ENCODE data around the gene B4GALT5.

B4GALT5 gene

DNA sequence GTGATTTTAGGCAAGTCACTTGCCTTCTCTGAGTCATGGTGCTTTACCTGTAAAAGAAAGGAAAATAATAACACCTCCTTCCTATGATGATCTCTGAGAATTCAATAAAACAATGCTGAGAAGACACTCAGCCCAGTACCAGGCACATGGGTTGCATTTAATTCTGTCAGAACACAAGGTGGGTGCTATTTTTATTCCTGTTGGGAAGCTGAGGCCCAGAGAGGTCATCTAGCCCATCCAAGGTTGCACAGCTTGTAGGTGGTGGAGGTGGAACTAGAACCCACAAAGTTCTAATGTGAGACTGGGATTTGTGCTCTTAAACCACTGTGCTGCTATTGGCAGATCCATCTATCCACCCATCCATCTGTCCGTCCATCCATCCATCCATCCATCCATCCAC, 106.1 kb downstream of the B4GALT5 start:
- DNase-seq (ENCODE audit: low spot score): no peak

DNA sequence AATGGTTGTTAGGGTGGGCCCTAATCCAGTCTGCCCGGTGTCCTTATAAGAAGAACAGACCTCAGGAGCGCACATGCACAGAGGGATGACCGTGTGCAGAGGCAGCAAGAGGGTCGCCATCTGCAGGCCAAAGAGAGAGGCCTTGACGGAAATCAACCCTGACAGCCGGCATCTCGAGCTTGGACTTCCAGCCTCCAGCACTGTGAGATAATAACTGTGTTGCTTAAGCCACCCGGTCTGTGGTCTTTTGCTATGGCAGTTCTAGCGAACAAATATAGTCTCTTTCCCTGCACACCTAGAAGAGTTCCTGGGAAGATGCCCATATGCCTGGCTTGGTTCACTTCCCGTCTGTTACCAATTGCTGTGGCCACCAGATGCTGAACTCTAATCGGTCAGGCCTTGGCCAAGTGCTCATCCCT, 110.5 kb downstream of the B4GALT5 start:
- DNase-seq (ENCODE audit: low spot score): no peak

DNA sequence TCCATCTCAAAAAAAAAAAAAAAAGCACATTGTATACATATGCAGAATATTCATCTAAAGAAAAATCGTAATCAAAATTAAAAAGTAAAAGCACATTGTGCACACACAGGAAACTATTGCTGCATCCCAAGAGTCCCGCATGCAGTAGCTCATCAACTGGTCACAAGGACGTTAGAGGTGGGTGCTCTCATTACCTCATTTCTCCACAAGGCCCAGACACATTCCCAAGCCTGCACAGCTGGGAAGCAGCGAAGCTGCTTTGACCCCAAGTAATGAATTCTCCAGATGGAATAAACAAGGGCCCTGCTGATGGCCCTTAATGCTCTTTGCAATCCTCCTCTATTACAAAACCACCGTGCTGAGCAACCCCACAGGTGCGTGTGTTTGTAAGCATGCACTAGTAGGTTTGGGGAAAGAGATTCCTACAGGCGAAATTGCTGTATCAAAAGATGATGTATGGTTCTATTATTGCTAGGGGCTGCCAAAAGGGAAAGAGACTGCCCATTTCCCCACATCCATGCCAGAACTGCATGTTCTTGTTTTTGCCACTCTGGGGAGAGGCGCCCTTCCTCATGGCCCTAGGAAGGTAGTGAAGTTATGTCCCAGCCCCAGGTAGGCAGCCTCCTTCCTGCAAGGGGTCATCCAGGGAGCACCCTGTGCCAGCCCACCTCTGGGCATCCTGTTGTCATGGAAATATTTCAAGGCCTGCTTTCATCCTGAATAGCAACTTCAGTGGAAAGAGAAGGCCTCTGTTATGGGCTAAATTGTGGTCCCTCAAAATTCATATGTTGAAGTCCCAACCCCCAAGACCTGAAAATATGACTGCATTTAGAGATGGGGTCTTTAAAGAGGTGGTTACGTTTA, 111.1 kb downstream of the B4GALT5 start:
- no peak for DNase-seq (ENCODE audit: low spot score)

DNA sequence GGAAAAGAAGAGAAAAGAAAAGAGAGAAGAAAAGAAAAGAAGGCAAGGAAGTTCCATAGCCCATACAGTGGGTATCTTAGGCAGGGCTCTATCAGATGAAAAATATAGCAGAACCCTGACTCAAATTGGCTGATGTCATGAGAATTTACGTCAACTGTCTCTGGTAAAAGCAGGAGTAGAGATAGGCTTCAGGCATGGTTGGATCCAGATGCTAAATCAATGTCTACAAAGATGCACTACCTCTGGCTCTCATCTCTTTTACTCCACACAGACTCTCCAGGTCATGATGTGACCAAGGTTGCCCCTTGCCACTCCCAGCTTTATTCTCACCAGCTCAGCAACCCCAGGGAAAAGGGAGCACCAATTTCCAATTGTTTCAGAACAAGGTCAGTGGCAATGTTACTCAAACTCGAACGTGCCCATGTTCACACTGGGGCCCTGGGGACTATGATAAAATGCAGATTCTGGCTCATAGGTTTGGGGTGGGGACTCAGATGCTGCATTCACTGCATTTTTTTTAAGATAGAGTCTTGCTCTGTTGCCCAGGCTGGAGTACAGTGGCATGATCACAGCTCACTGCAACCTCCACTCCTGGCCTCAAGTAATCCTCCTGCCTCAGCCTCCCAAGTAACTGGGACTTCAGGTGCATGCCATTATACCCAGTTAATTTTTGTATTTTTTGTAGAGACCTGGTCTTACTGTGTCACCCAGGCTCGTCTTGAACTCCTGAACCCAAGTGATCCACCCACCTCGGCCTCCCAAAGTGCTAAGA, 112.3 kb downstream of the B4GALT5 start:
- no peak for DNase-seq (ENCODE audit: low spot score)

DNA sequence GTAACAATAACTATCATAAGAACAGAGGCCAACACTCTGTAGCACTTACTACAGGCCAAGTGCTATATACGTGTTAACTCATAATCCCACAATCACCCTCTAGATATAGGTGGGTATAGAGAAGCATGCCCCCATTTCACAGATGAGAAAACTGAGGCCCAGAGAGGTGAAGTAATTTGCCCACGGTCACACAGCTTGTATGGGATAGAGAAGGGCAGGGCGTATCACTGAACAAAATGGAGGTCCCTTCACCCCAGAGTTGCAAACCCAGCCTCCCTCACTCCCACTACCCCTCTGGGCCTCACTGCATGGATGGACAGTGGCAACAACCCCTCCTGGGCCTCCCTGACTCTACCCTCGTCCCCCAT, 113.9 kb downstream of the B4GALT5 start:
- DNase-seq (ENCODE audit: low spot score): no peak

DNA sequence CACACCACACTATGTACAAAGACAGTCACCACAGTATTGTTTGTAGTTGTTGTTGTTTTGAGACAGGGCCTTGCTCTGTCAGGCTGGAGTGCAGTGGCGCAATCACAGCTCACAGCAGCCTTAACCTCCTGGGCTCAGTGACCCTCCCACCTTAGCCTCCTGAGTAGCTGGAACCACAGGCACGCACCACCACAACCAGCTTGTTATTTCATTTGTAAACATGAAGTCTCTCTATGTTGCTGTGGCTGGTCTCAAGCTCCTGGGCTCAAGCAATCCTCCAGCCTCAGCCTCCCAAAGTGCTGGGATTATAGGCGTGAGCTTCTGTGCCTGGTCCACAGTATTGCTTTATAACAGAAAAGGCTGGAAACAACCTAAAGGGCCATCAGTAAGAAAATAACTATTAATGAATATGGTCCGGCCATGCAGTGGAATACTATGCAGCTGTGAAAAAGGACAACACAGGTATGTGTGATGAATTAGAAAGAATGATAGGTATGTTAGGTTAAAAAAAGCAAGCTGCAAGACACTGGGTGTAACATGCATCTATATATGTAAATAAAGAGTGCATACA, 115.8 kb downstream of the B4GALT5 start:
- DNase-seq (ENCODE audit: low spot score): no peak

DNA sequence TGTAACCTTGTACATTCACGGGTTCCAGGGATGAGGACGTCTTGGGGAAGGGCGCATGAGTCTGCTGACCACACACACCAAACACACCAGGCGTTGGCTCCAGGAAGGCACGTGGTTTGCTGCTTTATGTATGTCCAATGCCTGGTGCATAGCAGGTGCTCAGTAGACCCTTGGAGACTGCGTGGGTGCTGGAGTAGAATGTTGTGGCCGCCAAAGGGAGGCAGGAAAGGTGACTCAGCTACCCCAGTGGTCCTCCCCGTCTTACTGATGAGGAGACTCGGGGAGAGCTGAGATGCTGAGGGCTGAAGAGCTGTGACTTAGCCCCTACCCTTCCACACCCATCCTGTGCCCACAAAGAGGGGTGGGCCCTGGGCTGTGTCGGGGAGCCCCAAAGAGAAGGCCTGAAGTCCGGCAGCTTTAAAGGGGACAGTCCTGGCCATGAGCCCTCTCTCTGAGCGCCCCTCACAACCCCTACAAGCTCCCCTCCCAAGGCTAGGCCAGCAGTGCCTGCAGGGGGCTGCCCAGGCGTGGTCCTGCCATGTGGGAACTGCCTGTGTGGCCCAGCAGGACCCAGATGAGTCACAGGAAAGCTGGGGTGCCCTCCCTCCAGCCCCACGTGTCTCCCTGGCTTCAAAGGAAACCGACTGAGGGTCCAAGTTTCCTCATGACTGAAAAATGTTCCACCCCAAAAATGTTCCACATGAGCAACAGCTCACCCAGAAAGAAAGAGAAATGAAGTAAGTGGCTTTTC, 117.7 kb downstream of the B4GALT5 start:
- no peak for DNase-seq (ENCODE audit: low spot score)

DNA sequence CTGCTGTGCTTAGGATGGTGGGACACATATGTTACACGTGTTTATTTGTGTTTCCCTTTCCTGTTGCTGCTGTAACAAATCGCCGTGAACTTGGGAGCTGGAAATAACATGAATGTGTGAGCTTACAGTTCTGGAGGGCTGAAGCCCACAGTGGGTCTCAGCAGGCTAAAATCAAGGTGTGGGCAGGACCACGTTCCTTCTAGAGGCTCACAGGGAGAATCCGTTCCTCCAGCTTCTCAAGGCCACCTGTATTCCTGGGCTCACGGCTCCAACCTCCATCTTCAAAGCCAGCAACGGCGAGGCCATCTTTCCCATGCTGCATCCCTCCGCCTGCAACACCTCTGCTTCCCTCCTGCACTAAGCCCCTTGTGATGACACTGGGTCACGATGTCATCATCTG, 118.3 kb downstream of the B4GALT5 start:
- no peak for DNase-seq (ENCODE audit: low spot score)

DNA sequence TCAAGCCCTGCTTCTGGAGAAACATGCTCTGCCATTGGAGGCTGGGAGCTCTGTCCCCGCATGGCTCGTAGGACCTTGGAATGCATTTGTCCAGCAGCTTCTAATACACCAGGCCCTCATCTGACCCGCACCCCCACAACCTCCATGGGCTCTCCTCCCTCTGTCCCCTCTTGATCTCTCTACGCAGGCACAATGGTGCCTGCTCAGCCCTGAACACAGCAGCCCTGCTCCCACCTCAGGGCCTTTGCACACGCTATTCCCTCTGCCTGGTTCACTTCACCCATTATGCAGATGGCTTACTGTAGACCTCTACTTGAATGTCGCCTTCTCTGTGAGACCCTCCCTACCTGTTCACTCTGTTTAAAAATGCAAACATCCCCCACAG, 118.8 kb downstream of the B4GALT5 start:
- no peak for DNase-seq (ENCODE audit: low spot score)

DNA sequence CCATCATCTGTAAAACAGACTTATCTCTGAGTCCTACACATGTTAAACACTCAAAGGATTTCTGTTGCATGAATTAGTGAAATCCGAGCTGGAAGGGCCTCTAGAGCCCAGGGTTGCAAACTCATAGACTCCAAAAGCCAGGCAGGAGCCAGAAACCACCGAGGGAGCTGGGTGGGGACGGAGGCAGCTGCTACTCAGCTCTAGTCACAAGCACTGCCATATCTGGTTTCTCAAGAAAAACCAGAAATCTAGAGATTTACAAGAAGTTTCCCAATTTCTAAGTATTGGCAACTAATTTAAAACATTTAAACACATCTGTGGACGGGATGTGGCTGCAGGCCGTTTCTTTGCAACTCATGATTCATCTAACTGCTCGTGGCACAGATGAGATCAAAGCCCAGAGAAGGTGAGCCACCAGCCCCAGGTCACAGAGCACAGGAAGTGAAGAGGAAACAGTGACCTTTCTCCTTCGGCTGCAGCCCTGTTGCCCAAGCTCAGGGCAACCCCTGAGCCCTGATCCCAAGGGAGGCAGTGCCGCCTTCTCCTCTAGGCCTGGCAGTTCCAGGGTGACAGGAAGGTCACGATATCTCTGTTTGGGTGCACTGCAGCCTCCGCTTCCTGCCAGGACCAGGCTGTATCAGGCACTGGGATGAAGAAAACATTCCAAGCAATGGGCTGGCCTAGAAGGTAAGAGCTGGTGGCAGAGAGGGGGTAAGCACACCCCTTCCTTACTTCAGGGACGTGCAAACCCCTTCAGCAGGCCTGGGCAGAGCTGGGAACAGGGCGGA, 119.3 kb downstream of the B4GALT5 start:
- no peak for DNase-seq (ENCODE audit: low spot score)

DNA sequence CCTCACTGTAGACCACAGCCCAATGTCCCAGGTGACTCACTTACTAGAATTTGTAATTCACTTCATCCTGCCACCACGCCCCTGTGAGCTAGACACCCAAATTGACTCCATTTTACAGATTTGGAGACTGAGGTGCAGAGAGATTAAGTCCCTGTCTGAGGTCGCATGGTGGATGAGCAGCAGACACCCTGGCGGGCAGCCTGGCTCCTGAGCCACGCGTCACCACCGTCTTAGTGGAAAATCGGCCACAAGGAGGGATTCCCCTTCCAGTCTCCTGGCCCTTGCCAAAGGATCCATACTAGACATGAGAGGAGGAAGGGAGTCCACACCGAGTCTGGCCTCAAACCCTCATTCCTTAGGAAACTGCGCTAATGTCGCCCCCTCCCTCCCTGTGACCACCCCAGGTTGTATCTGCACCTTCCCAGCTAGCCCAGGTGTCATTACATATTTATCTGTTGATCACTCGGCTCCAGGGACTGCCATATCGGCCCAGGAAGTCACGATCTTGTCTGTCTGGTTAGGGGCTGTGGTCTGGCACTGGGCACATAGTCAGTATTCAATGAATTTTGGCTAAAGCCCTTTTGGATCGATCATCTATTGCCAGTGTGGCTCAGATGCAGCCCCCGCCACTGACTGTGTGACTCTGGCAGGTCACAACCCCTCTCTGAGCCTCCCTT, 120.1 kb downstream of the B4GALT5 start:
- no peak for DNase-seq (ENCODE audit: low spot score)

DNA sequence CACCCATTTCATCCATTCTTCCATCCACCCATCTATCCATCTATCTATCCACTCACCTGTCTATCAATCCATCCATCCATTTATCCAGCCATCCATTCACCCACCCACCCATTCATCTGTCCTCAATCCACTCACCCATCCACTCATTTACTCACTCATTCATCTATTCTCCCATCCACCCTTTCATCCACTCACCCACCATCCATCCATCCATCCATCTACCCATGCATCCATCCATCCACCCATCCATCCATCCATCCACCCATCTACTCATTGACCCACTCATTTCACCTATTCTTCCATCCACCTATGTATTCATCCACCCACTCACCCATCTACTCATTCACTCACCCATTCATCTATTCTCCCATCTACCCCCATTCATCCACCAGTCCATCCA, 121.6 kb downstream of the B4GALT5 start:
- no peak for DNase-seq (ENCODE audit: low spot score)

DNA sequence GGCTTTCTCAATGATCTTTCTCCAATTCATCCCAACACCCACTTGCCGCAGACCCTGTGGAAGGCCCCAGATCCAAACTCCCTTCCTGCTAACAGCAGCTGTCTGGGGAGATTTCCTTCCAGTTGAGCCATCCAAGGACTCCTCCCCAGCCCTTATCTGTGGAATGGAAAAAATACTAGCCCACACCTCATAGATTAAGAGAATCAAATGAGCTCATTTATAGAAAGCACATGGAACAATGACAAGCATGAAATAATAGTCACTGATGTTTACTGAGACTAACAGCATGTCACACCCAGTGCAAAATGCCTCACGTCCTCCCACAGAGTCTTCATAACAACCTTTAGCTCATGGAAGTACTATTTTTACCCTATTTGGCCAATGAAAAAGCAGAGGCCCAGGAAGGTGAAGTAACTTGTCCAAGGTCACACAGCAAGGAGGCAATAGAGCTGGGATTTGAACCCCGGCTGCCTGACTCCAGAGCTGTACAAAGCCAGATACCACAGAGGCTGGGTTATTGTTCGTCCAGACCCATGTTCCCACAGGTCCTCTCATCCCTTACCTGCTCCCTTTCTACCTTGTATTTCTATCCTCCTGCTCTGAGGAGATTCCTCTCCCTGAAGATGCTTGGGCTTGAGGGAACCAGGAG, 122.3 kb downstream of the B4GALT5 start:
- DNase-seq (ENCODE audit: low spot score): no peak

DNA sequence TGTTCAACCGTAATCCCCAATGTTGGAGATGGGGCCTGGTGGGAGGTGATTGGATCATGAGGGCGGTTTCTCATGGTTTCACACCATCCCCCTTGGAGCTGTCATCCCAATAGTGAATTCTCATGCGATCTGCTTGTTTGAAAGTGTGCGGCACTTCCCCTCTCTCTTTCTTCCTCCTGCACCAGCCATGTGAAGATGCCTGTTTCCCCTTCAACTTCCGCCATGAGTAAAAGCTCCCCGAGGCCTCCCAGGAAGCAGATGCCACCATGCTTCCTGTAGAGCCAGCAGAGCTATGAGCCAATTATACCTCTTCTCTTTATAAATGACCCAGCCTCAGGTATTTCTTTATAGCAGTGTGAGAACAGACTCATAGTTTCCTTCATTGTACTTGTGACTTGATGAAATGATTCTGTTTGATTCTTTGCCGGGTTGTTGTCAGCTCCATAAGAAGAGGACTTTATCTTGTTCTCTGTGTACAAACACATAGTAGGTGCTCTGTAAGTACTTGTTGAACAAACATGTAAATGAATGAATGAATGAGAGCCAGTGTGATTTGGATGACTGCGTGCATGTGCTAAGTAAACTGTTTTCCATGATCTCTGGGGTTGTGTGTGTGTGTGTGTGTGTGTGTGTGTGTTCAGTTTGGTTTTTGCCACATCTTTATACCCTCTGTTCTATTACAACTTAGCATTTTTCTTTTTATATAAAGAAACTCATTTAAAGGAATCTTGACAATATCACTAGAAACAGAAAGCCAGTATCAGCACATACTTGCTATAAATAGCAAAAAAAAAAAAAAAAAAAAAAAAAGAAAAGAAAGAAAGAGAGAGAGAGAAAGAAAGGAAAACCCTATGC, 123.3 kb downstream of the B4GALT5 start:
- no peak for DNase-seq (ENCODE audit: low spot score)

DNA sequence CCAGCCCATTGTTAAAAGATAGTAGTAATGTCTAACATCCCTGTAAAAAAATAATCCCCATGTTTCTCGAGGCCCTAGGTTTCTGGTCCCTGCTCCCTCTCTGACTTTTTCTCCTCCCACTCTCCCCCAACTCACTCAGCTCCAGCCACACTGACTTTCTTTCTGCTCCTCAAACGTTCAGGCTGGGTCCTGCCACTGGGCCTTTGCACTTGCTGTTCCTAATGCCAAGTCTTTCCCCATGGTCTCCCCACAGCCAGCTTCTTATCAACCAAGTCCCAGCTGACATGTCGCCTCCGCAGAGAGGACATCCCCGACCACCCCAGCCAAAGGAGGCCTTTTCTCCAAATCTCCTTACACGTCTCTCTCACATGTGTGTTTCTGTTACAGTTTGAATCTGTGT, 123.9 kb downstream of the B4GALT5 start:
- DNase-seq (ENCODE audit: low spot score): no peak

DNA sequence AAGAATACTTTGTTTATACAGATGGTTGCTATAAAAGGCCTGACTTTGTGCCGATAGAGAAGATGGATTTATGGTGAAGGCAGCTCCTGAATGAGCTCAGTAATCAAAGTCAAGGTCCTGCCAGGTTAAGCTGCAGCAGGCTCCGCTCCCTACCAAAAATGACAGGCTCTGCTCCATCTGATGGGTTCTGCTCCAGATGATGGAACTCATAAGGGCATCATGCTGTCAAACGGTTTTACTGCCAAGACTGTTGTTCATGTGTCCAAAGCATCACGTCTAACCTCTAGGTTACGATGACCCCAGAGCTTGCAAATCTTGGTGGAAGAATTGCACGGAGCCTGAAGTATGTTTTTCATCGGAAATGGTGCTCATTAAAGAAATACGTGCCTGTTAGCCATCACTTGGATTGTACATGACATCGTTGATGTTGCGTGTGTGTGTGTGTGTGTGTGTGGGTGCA, 126.5 kb downstream of the B4GALT5 start:
- no peak for DNase-seq (ENCODE audit: low spot score)

DNA sequence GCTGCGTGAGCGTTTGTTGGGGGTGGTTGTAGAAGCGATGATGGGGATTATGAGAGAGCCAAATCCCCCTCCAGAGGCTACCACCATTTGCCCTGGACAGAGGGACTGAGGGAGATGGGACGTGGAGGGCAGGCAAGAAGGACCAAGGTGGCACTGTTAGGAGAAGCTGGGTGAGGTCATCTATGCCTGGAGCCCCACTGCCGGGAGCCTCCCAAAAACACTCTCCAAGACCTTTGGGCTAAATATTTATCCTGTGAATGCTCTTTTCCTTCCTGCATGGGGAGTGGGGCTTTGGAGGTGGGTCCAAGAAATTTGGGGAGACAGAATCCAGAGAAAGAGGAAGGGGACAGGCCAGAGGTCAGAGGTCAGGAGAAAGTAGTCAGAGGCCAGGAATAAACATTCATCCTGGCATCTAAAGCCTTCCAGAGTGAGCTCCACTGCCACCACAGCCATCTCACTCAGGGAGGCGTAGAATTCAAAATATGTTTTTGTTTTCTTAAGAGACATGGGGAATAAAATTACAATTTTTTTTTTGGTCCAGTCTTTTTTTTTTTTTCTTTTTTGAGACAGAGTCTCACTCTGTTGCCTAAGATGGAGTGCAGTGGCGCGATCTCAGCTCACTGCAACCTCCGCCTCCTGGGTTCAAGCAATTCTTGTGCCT, 128.0 kb downstream of the B4GALT5 start:
- DNase-seq (ENCODE audit: low spot score): no peak

DNA sequence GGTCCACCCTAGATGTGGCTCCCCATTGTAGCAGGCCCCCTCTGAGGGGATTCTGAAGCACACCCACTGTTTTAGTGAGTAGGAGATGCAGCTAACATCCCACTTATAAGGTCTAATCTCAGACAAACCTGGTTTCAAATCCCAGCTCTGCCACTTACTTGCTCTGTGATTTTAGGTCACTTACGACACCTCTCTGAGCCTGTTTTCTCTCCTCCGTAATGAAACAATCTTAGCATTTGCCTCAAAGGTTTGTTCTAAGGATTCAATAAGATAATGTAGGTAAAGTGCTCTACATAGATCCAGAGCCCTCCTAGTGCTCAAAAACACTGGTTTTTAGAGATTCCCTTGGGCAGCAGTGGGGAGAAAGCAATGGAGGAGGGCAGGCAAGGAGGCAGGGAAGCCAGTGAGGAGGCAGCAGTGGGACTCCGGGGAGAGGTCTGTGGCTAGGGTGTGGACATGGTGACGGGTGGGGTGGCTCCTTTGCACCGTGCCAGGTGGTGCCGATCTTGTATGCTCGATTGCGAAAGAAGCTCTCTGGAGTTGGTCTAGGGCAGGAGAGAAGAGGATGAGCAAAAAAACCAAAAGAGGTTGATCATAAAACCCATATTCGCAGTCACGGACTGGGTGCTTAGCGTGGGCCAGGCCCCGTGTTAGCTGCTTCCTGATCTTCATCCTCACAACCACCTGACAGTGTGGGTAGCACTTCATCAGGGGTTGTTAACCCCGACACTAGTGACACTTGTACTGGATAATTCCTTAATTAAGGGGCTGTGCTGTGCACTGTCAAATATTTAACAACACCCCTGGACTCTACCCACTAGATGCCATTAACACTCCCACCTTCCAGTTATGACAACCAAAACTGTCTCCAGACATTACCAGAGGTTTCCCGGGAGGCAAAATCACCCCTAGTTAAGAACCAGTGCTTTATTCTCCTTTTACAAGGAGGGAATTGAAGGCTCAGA, 129.0 kb downstream of the B4GALT5 start:
- no peak for DNase-seq (ENCODE audit: low spot score)
